Neural progenitor cell (in vitro differentiated cells): ENCODE measurements around the gene TMEM223. TPM values are rescaled to one million over a fixed set of nuclear protein-coding genes. Genes with fewer than 3 reads are reported as not detected.
"Not testable (repeated sequence)": the region's sequence is repeated elsewhere in the genome, so short reads cannot be mapped to it uniquely, and the experiment has no call there.

Source experiments
- DNase-seq: peaks from one replicate; pipeline ENCODE4 v3.0.0-alpha.2; 2016; ENCODE audit warnings: low spot score
- H2AFZ ChIP-seq: fragments of 200-600 bp; sonication (generic); replicated peaks from 2 replicates; pipeline ENCODE4 v1.6.1; 2016; ENCODE audit warnings: antibody characterized with exemption
- H3F3A ChIP-seq: fragments of 200-600 bp; sonication (generic); 2 replicates; pipeline ENCODE4 v1.6.1; 2016; ENCODE audit warnings: antibody characterized with exemption, low read depth
- H3K27ac ChIP-seq: fragments of 200-600 bp; sonication (generic); 2 replicates; pipeline ENCODE4 v1.5.1; 2016; ENCODE audit warnings: mild to moderate bottlenecking
- H3K27me3 ChIP-seq: fragments of 200-600 bp; sonication (generic); 2 replicates; pipeline ENCODE4 v1.6.1; 2016; ENCODE audit warnings: mild to moderate bottlenecking, moderate library complexity
- H3K36me3 ChIP-seq: fragments of 200-600 bp; sonication (generic); 2 replicates; pipeline ENCODE4 v1.5.1; 2016
- H3K4me1 ChIP-seq: fragments of 200-600 bp; sonication (generic); 2 replicates; pipeline ENCODE4 v1.6.1; 2016; ENCODE audit warnings: mixed run types
- H3K4me2 ChIP-seq: fragments of 200-600 bp; sonication (generic); 2 replicates; pipeline ENCODE4 v1.6.1; 2016
- H3K4me3 ChIP-seq: fragments of 200-600 bp; sonication (generic); 2 replicates; pipeline ENCODE4 v1.5.1; 2016
- H3K79me2 ChIP-seq: fragments of 200-600 bp; sonication (generic); 2 replicates; pipeline ENCODE4 v1.6.1; 2016; ENCODE audit warnings: low read depth
- H3K9ac ChIP-seq: fragments of 200-600 bp; sonication (generic); 2 replicates; pipeline ENCODE4 v1.6.1; 2016
- H3K9me3 ChIP-seq: fragments of 200-600 bp; sonication (generic); 2 replicates; pipeline ENCODE4 v1.5.1; 2016; ENCODE audit warnings: low read depth
- H4K20me1 ChIP-seq: fragments of 200-600 bp; sonication (generic); 2 replicates; pipeline ENCODE4 v1.6.1; 2016; ENCODE audit warnings: low read depth
- H3K27ac Mint-ChIP-seq: 3 replicates; pipeline ENCODE4 v1.8.0; 2021; ENCODE audit warnings: mixed read lengths
- H3K27me3 Mint-ChIP-seq: 2 replicates; pipeline ENCODE4 v1.8.0; 2022; ENCODE audit warnings: low read depth, mild to moderate bottlenecking, inconsistent platforms, moderate library complexity, mixed read lengths; ENCODE audit not compliant: insufficient read depth
- H3K36me3 Mint-ChIP-seq: 3 replicates; pipeline ENCODE4 v1.8.0; 2021; ENCODE audit warnings: mixed read lengths
- H3K4me1 Mint-ChIP-seq: 3 replicates; pipeline ENCODE4 v1.8.0; 2021; ENCODE audit warnings: mixed read lengths
- H3K4me3 Mint-ChIP-seq: 3 replicates; pipeline ENCODE4 v1.8.0; 2021; ENCODE audit warnings: mild to moderate bottlenecking, moderate library complexity, mixed read lengths
- H3K9me3 Mint-ChIP-seq: 3 replicates; pipeline ENCODE4 v1.8.0; 2020; ENCODE audit warnings: mixed read lengths
- EZH2 ChIP-seq: fragments of 200-600 bp; sonication (generic); IDR thresholded peaks from 2 replicates; pipeline ENCODE4 v1.6.1; 2017; ENCODE audit warnings: antibody characterized with exemption, mild to moderate bottlenecking, moderate library complexity
- EZH2phosphoT487 ChIP-seq: fragments of 200-600 bp; sonication (generic); IDR thresholded peaks from 2 replicates; pipeline ENCODE4 v1.6.1; 2017; ENCODE audit warnings: antibody characterized with exemption
- total RNA-seq: library from RNA; depleted of rRNA; stranded (reverse); fragments of >200 nt; gene quantifications from 2 replicates; pipeline ENCODE4 v1.2.3, GENCODE V29; 2015; ENCODE audit warnings: low replicate concordance
- TF ChIP-seq, protein P1 (sequence below): fragments of 200-600 bp; sonication (generic); IDR thresholded peaks from 2 replicates; pipeline ENCODE4 v1.5.1; 2017; ENCODE audit warnings: antibody characterized with exemption, mild to moderate bottlenecking

TMEM223 gene
- 9.9 and 38.9 TPM in 2 replicates for total RNA-seq

GRCh38 chr11:62791501-62792201 lies at the start of gene TMEM223:
TSS of gene TMEM223 (minus strand) at chr11:62792006. CDS start at chr11:62791994, 12 bp downstream.
- Mint-ChIP-seq H3K4me3 (peak within 1 kb of the TSS; percentile 89), H3K9me3 (no peaks in the 10 kb centered on the region), H3K27ac (peak within 1 kb of the TSS; percentile 98), H3K27me3 (peaks cover 5% of the 10 kb centered on the region), H3K4me1 (peaks cover 27% of the 10 kb centered on the region), H3K36me3 (peaks cover 34% of the 10 kb centered on the region)
- no peaks in the 10 kb centered on the region for H3K9me3 ChIP-seq
- no peaks in the 10 kb centered on the region for H3K27me3 ChIP-seq
- H2AFZ ChIP-seq, result peak within 1 kb of the TSS; percentile 14
- TF ChIP-seq, protein P1, sequence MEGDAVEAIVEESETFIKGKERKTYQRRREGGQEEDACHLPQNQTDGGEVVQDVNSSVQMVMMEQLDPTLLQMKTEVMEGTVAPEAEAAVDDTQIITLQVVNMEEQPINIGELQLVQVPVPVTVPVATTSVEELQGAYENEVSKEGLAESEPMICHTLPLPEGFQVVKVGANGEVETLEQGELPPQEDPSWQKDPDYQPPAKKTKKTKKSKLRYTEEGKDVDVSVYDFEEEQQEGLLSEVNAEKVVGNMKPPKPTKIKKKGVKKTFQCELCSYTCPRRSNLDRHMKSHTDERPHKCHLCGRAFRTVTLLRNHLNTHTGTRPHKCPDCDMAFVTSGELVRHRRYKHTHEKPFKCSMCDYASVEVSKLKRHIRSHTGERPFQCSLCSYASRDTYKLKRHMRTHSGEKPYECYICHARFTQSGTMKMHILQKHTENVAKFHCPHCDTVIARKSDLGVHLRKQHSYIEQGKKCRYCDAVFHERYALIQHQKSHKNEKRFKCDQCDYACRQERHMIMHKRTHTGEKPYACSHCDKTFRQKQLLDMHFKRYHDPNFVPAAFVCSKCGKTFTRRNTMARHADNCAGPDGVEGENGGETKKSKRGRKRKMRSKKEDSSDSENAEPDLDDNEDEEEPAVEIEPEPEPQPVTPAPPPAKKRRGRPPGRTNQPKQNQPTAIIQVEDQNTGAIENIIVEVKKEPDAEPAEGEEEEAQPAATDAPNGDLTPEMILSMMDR, result peak; percentile 24
- no peak for TF ChIP-seq EZH2
- TF ChIP-seq EZH2phosphoT487, result no peak
- peak within 1 kb of the TSS; percentile 2 for H3K27ac ChIP-seq
- H3K4me3 ChIP-seq, result peak within 1 kb of the TSS; percentile 86
- H3K4me2 ChIP-seq, result peak within 1 kb of the TSS; percentile 86
- peaks cover 6% of the 10 kb centered on the region for H3K4me1 ChIP-seq
- DNase-seq, result peak; percentile 90
- peak within 1 kb of the TSS; percentile 68 for H3K9ac ChIP-seq
- peaks cover 60% of the 10 kb centered on the region for H3F3A ChIP-seq
- peaks cover 45% of the 10 kb centered on the region for H3K79me2 ChIP-seq
- peaks cover 6% of the 10 kb centered on the region for H3K36me3 ChIP-seq
- H4K20me1 ChIP-seq, result peaks cover 12% of the 10 kb centered on the region

DNA sequence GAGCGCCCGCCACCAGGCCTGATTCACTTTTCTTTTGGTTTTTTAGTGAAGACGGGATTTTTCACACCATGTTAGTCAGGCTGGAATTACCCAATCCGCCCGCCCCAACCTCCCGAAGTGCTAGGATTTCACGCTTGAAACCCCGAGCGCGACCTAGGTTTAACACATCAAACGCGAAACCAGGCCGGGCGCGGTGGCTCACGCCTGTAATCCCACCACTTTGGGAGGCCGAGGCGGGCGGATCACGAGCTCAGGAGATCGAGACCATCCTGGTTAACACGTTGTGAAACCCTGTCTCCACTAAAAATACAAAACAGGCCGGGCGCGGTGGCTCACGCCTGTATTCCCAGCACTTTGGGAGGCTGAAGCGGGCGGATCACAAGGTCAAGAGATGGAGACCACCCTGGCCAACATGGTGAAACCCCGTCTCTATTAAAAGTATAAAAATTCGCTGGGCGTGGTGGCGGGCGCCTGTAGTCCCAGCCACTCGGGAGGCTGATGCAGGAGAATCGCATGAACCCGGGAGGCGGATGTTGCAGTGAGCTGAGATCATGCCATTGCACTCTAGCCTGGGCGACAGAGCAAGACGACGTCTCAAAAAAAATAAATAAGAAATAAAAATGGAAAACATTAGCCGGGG lies 49.0 kb upstream of the TMEM223 start:
- not testable (repeated sequence) for H2AFZ ChIP-seq
- peak overlapping the region; percentile 78 for H3K27ac Mint-ChIP-seq

GRCh38 chr11:62839050-62839945 lies 47.5 kb upstream of the TMEM223 start, which contains the start of gene WDR74:
TSS of gene WDR74 (minus strand) at chr11:62839590. CDS start at chr11:62839570, 20 bp downstream.
- no peaks in the 10 kb centered on the region for H3K9me3 Mint-ChIP-seq
- H3K27me3 ChIP-seq, result no peaks in the 10 kb centered on the region
- H3K79me2 ChIP-seq, result peaks cover 35% of the 10 kb centered on the region
- DNase-seq, result peak; percentile 93
- peak within 1 kb of the TSS; percentile 90 for H3K4me3 ChIP-seq
- H3K4me1 ChIP-seq, result peaks cover 6% of the 10 kb centered on the region
- peaks cover 6% of the 10 kb centered on the region for H3K27me3 Mint-ChIP-seq
- peaks cover 29% of the 10 kb centered on the region for H3K4me1 Mint-ChIP-seq
- no peaks in the 10 kb centered on the region for H4K20me1 ChIP-seq
- peak within 1 kb of the TSS; percentile 95 for H3K27ac Mint-ChIP-seq
- H3K9ac ChIP-seq, result peak within 1 kb of the TSS; percentile 82
- TF ChIP-seq, protein P1, result no peak
- TF ChIP-seq EZH2phosphoT487 (no peak), EZH2 (no peak)
- H3K4me2 ChIP-seq, result peak within 1 kb of the TSS; percentile 89
- H3K36me3 ChIP-seq, result no peaks in the 10 kb centered on the region
- H3K4me3 Mint-ChIP-seq, result no peak within 1 kb of the TSS
- peak within 1 kb of the TSS; percentile 99 for H3K27ac ChIP-seq
- peaks cover 11% of the 10 kb centered on the region for H3K36me3 Mint-ChIP-seq
- peak within 1 kb of the TSS; percentile 58 for H2AFZ ChIP-seq
- no peaks in the 10 kb centered on the region for H3K9me3 ChIP-seq
- peaks cover 51% of the 10 kb centered on the region for H3F3A ChIP-seq

More for the DNA sequence above, 49.0 kb upstream of the TMEM223 start:
- not testable (repeated sequence) for H3K4me1 ChIP-seq, H3K9me3 Mint-ChIP-seq, H3K36me3 ChIP-seq, H3K27me3 Mint-ChIP-seq, H3K36me3 Mint-ChIP-seq, H3K4me3 Mint-ChIP-seq, H4K20me1 ChIP-seq, H3K27me3 ChIP-seq, H3K9me3 ChIP-seq
- Histone ChIP-seq H3K4me2 (peak overlapping the region; percentile 89), H3F3A (peaks cover 51% of the 10 kb centered on the region), H3K27ac (peak overlapping the region; percentile 99), H3K4me3 (peak overlapping the region; percentile 90), H3K9ac (peak overlapping the region; percentile 10), H3K79me2 (peaks cover 35% of the 10 kb centered on the region)
- peak; percentile 90 for DNase-seq
- peaks cover 29% of the 10 kb centered on the region for H3K4me1 Mint-ChIP-seq
